Activated CD4-positive, alpha-beta T cell treated with anti-CD3 and anti-CD28 coated beads for 24 hours (primary cell): ENCODE measurements around the gene CEND1.

Source experiments
- DNase-seq, 2 donors: peaks; one replicate each; pipeline ENCODE4 v3.0.0-alpha.2; 2020; ENCODE audit warnings: low read depth in 2 of 2

Gene CEND1

DNA sequence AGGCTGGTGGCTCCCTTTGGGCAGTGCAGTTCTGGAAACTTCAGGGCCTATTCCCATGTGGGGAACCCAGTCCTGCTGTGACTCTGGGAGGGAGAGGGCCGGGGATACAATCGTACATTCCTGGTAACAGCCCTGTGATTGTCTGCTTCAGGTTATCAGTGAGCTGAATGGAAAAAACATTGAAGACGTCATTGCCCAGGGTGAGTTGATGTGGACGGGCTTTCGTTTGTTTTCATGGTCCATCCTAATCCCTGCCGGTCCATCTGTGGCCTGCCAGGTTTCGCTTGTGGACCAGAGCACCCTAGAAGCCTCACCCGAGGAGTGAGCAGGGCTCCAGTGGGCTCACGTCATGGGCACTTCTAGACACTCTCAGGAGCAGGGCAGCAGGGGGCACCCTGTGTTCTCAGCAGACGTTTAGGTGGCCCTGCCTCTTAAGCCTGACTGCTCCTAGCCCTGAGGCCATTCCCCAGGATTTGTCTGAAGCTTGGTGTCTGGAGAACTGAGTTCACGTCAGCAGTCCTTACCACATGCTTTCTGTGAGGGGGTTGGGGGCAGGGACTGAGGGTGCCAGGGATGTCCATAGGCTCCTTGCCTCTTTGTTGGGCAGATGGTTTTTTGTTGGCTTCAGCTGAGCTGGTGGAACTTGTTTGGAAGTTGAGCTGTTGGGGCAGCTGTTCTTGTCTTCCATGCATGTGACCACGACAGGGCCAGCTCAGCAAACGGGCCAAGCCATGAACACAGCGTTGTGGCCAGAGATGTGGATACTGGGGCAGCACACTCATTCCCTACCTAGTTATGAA is 21.8 kb upstream of the CEND1 start:
- no peak for DNase-seq

DNA sequence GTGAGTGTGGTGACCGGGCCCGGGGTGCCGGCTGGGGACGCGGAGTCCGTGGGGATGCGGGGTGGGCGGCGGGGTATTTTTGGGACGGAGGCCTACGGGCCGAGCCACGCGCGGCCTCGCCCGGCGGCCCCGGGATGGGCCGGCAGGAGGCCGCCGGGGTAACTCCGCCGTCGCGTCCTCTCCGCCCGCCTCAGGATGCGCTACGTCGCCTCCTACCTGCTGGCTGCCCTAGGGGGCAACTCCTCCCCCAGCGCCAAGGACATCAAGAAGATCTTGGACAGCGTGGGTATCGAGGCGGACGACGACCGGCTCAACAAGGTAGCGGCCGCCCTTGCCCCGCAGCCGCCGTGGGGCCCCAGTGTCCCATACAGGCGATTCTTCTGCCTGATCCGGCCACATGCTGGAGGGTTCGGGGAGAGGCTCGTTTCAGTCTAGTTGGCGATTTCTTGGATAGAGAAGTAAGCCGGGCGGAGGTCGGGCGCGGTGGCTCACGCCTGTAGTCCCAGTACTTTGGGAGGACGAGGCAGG is 20.2 kb upstream of the CEND1 start:
- DNase-seq, result no peak

DNA sequence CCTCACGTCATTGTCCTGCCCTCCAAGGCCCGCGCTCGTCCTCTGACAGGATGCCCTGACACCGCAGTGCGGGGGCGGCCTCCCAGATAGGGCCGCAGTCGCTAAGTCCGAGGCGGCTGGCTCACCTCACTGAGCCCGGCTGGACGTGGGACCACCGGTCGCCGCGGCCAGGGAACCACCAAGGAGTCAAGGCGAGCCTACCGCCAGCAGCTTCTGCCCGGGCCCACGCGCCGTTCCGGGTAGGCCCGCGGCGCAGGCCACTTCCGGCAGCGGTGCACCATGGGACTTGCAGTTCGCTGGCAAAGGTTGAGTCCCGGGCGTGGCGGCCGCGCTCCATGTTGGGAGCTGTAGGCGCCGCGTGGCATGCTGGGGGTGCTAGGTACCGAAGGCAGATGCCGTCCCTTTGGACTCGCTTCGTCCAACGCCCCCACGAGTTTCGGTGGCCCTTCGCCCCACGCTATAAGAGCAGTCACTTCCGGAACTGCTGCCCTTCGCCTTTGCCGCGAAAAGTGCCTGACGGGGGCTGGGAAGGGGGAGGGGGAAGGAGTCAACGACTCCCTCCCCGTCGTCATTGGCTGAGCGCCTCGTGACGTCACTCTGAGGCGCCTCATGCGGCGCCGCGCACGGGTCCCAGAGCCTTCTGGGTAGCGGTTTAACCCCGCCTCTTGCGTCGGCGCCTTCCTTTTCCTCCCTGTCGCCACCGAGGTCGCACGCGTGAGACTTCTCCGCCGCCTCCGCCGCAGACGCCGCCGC is 19.6 kb upstream of the CEND1 start, which contains the start of gene RPLP2:
Gene RPLP2, plus strand, starts transcription at position 681 of the 753 bp plus-strand sequence. CDS start 268 bp downstream, outside the sequence.
- DNase-seq, result peak; percentile 94 to 97

DNA sequence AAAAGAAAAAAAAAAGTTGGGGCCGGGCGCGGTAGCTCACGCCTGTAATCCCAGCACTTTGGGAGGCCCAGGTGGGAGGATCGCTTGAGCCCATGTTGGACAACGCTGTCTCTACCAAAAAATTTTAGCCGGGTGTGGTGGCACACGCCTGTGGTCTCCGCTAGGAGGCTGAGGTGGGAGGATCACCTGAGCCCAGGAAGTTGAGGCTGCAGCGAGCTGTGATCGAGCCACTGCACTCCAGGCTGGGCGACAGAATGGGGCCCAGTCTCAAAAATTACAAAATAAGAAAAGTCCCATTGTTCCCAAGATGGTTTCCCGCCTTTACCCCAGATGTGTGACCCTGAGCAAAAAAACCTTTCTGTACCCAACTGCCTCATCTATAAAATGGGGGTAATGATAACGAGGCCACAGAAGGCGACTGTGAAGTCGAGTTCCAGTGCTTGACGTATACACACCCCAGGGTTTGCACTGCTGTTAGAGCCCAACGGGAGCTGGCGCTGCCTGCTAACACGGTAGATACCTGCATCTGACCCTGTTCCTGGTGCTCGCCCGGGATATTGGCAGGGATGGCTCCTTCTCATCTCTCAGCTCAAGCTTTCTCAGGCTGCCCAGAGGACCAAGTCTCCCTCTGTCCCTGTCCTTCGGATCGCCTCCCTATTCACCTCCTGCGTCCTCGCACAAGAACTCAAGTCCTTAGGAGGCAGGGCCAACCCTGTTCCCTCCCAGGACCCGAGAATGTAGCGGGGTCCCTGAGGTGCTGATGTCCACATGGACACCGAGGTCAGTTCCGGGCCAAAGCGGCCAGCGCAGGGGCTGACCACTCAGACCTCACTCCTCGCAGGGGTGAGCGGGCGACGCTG is 18.8 kb upstream of the CEND1 start:
- no peak for DNase-seq

DNA sequence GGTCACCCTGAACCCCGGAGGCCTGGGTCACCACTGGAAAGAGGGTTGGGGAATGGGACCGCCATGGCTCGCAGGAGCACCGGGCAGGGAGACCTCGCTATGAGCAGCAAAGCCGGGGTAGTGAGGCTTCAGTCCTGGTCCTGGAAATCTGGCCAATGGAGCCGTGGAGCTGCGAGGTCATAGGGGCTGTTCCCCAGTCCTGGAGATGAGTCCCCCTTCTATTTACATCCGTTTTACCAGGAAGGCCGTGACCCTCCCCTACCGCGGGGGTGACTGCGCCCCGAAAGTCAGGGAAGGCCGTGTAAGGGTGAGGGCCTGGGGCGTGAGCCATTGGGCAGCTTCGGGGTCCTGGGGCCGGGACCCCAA is 14.7 kb upstream of the CEND1 start:
- no peak for DNase-seq

DNA sequence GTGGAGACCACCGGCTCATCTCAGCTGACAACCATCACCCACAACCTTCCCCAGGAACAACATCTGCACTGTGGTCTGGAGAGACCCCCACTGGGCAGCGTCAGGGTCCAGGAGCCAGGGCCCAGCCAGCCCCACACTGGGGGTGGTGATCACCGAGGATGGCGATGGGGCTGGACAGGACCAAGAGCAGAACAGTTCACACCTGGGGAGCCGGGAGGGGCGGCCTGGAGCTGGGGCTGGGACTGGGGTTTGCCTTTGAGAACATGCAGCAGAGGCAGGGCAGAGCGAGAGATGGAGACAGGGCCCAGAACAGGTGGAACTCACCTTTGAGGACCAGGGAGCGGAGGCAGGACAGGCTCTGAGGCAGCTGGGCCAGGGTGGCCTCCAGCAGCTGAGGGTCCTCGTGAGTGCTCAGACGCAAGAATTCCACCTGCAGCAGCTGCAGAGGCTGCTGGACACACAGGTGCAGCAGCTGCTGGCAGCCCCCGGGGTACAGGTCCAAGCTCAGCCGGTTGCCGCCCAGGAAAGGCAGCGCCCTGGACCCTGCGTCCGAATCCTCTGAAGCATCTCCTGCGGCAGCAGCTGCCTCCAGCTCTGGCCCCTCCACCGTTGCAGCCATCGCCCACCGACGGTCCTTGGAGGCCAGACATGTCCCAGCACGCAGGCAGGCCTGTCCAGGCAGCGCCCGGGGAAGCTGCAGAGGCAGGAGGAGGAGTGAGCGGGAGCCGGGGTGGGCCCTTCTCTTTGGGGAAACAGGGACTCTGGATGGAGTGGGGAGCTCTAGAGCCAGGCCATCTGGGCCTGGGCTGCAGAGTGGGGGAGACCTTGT is 14.1 kb upstream of the CEND1 start:
- no peak for DNase-seq

DNA sequence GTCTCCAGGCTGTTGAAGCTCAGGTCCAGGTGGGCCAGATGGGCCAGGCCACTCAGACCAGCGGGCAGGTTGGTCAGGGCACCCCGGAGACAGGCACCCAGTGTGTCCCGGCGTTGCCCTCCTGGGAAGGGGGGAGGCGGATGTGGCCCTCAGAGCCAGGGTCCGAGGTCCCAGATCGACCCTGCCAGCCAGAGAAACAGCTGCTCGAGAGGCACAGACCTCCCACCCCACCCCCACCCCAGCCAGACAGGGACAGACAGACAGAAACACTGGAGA is 13.5 kb upstream of the CEND1 start:
- no peak for DNase-seq

DNA sequence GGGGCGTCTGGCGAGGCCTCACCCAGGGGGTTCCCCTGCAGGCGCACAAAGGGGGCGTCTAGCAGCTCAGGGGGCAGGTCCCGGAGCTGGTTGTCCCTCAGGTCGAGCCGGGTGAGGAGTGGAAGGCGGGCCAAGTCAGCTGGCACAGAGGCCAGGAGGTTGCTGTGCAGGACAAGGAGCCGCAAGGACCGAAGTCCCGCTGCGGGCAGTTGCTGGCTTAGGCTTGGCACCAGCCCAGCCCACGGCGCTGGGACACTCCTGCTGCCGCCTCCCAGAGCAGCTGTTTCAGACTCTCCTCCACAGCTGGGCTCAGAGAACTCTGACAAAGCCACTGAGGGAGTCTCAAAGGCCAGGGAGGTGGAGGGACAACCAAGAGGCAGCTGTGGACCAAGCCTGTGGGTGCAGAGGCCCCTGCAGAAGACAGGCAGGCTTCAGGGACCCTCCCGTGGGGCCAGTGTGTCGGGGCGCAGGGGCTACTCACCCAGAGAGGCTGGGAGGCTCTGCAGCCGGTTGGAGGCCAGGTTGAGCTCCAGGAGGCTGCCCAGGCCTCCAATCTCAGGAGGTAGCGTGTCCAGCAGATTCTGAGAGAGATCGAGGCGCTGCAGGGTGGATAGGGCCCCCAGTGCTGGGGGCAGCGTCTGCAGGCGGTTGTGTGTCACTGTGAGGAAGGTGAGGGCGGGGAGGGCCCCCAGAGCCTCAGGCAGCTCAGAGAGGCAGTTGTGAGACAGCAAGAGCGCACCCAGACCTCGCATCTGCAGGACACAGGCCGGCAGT is 13.0 kb upstream of the CEND1 start:
- no peak for DNase-seq

DNA sequence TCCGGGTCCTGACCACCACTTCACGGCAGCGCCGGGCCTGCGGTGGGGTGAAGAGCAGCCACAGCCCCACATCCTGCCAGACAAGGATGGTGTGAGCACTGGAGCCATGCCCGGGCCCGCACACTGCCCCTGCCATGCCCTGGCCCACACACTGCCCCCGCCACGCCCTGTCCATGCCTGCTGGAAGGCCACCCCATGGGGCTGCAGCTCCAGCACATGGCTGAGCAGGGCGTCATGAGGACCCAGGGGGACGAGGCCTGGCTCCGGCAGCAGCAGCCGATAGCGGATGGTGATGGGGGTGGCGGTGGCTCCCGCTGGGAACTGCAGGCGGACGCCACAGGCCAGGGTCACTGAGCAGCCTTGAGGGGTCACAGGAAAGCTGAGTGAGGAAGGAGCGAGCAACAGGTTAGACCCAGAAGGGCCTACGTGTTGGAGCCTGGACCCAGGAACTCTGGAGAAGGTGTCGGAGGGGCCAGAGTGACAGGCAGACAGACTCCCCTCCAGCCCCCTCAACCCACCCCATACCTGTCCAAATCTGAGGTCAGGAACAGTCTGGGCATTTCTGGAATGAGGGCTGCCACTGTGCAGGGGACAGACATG is 12.2 kb upstream of the CEND1 start:
- DNase-seq, result no peak

DNA sequence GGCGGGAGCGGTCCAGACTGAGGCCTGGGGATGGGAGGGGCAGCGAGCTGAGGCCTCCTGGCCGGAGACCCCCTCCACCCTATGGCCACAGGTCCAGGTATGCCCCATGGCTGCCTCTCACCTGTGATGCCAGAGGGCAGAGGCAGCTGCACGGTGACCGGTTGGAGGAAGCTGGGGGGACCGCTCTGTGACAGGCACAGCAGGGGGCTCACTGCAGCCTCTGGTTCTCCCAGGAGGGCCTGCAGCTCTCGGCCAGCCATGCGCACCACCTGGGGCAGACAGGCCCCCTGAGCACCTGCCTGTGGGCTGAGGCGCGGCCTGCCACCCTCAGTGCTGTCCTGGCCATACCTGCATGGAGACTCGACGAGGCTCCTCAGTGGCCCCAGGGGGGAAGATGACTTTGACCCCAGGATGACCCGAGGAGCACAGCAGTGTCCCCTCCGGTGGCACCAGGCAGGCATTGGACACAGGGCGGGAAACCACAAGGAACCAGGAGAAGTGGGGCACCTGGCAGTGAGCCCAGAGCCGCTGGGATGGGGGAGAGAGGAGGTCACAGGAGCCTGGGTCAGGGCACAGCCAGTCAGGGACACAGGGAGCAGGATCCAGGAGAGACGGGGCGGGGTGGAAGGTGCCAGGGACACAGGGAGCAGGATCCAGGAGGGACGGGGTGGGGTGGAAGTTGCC is 11.3 kb upstream of the CEND1 start:
- DNase-seq, result no peak

DNA sequence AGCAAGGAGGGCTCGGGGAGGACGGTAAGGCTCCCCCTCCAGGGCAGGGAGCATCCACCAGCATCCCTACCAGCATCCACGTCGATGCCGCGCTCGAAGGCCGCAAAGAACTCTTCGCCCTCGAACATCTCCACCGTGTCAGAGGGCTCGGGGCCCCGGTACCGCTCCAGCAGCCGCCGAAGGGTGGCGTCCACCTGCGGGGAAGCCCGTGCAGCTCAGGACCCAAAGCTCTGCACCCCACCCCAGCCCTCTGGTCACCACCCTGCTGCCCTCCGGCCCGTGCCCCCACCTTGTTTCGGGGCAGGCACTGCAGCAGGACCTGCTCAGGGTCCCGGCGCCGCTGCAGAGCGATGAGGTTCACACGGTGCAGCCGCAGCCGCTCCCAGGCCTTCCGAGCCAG is 10.6 kb upstream of the CEND1 start:
- no peak for DNase-seq

DNA sequence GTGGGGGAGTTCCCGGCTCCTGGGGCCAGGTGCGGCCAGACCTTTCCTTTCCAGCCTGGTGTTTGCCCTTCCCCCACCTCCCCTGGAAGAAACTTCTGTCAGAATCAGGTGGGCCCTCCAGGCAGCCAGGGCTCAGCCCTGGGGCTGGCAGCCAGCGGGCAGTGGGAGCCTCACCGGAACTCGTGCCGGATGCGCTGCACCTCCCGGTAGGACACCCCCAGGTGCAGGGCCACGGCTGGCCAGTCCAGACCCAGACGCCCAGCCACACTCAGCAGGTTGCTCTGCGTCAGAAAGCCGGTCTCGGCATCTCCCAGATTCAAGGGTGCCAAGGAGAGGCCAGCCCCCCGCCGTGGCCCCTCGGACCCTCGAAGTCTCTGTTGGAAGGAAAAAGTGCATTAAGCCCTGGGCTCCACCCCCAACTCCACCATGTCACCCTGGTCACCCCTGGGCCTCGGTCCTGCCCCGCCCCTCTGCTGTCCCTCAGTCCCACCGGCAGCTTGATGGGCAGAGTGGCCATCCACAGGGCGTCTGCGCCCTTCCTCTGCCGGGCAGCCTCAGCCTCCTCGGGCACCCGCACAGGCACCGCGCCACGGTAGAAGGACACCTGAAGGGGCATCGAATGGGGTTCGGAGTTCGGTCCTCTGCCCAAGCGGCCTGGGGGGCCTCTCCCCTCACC is 9.9 kb upstream of the CEND1 start:
- no peak for DNase-seq

DNA sequence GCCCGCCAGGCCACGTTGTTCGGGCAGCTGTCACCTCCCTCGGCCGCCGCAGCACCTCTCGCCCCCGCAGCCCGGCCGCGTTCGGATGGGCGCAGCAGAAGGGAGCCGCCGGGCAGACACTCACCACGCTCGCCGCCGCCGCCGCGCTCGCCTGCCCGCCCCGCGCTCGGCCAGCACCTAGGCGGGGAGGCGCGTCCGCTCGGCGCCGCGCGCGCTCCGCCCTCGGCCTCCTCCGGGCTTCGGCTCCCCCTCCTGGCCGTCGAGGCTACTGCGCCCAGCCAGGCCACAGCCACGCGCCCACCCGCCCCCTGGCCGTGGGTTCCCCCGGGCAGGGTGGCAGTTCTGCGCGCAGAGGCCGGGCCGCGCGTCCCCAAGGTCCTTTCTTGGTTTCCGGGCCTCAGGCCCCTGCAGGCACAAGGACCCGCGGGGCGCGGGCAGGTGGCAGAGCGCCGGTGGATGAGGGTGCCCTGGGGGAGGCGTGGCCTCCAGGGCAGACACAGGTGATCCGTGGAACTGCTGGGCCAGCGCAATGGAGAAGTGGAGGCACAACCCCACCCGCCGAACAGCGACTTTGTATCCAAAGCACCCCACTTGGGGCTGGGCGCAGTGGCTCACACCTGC is 8.3 kb upstream of the CEND1 start, which contains the start of gene SLC25A22:
Gene SLC25A22, minus strand, starts transcription at position 189 of the 621 bp plus-strand sequence. CDS start 3,275 bp downstream, outside the sequence.
- peak; percentile 80 to 82 for DNase-seq

DNA sequence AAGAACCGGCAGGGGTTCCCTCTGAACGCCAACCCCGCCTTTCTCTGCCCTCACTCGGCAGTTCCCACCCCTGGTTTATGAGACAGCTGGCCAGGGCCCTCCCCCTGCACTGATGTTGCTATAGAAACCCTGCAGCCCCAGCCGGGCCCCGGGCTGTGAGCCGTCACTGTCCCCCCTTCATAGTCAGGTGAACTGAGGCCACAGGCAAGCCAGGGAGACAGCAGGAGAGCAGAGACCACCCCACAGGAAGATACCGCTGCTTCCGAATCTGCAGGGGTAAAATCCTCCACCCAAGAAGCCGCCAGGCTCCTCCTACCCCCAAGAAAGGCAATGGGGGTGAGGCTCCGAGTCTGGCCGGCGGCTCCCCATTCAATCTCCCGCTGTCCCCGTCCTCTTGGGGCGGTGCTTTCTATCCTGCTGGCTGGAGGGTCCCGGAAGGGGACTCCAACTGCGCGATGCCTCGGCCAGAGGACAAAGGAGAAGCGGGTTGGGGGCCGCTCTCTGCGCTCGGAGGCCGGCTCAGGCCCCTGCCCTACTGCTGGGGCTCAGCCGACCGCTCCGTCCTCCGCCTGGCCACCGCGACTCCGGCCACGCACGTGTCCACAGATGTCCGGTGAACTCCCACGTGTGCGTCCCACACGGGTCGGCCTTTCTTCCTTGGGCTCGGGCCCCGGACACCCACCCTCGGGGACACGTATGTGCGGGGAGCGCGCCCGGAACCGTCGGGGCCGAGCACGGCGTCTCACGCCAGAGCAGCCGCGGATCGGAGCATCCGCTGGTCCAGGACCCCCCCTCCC is 7.6 kb upstream of the CEND1 start:
- DNase-seq, result peak; percentile 56 to 72

DNA sequence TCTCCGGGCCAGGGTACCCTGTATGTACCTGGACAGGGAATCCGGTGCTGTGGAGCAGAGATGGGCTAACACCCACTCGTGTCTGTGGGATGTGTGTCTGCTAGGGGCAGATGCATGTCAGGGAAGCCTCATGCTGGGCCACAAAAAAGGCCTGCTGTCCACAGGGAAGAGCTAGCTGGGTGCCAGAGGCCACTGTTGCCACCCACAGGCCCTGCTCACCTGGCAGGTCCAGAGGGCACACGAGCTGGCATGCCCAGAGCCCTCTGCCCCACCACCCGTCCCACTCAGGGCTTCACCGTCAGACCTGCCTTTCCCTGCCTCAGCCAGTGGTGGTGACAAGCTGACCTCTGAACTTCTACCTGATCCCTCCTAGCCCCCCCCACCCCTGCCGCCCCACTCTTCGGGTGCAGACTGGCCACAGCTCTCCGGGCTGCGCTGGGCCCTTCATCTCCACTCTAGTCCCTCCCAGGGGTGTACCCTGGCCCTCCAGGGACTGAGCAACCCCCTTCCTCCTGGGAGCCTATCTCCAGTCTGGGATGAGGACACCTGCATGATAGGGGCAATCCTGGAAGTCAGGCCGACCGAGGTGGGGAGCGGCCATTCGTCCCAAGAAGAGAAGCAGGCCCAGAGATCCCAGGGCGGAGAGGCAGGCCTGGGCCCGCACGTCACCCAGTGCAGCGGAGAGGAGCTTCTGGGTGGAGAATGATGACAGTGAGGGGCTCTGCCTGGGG is 6.8 kb upstream of the CEND1 start:
- DNase-seq, result no peak

DNA sequence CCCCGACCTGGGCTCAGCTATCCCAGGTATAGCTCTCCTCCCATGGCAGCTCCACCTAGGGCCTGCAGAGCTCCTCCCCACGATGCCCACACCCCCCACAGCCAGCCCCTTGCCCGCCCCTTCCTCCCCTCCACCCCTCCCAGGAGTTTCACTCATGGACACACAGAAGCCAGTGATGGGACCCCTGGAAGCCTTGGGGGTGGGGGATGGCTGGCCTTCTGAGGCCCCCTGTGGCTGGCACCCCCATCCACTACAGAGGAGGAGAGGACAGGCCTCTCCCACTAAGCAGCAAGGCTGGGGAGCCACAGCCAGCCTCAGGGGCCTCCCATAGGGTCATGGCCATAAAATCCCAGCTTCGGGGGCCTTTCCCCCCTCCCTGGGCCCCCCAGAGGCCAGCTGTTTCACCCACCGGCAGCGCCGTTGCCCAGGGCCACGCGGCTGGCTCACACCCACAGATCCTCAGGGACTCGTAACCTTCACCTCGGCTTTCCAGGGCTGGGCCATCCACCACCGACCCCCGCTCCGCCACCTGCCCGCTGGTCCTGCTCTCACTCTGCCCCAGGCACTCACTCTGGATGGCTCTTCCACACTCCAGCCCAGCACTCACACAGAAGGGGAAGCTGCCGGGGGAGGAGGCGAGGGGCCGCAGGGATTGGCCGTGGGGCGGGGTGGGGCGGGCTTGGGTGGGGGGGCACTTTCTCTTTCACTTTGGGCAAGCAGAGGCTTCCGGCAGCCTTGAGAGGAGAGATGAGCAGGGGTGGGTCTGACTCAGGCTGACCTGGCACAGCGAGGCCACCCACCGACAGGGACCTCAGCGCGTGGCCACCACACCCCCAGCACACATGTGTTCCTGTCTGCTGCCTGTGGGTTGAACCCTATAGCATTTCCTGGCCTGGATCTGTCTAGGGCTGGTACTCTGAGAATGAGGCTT is 6.0 kb upstream of the CEND1 start:
- peak; percentile 73 to 76 for DNase-seq
